Uterus (tissue), 4 donors: ENCODE data around the gene JADE3. TPM values are rescaled to one million over a fixed set of nuclear protein-coding genes. Genes with fewer than 3 reads are reported as not detected.

Source experiments
- DNase-seq, 2 donors: peaks; one replicate each; pipeline ENCODE4 v3.0.0-alpha.2; 2019 to 2020
- H3K27ac ChIP-seq, 2 donors: fragments of 200-600 bp; sonication (generic); 1 replicate in 1 of 2; 2 replicates in 1 of 2; pipeline ENCODE4 v1.5.1; 2016 to 2018
- H3K27me3 ChIP-seq, 2 donors: fragments of 200-600 bp; sonication (generic); one replicate each; pipeline ENCODE4 v1.5.1; 2018 to 2019; ENCODE audit warnings: control low read depth in 1 of 2
- H3K36me3 ChIP-seq, 2 donors: fragments of 200-600 bp; sonication (generic); one replicate each; pipeline ENCODE4 v1.5.1; 2019; ENCODE audit warnings: control low read depth in 1 of 2
- H3K4me1 ChIP-seq, 2 donors: fragments of 200-600 bp; sonication (generic); one replicate each; pipeline ENCODE4 v1.5.1; 2018 to 2019; ENCODE audit warnings: control low read depth in 1 of 2
- H3K4me3 ChIP-seq, 2 donors: fragments of 200-600 bp; sonication (generic); 1 replicate in 1 of 2; 2 replicates in 1 of 2; pipeline ENCODE4 v1.5.1; 2018 to 2019; ENCODE audit warnings: mild to moderate bottlenecking in 1 of 2
- H3K9me3 ChIP-seq, 2 donors: fragments of 200-600 bp; sonication (generic); one replicate each; pipeline ENCODE4 v1.5.1; 2019; ENCODE audit warnings: control low read depth in 1 of 2
- POLR2A ChIP-seq, 2 donors: fragments of 450-650 bp; IDR thresholded peaks; one replicate each; pipeline ENCODE4 v1.6.1; 2016; ENCODE audit warnings: antibody characterized with exemption in 2 of 2, mild to moderate bottlenecking in 1 of 2, moderate library complexity in 1 of 2
- intact Hi-C: fragments of 100-400 bp; cut with DNase I; formaldehyde crosslinking; loops from one replicate; pipeline ENCODE4 v1.15.1; 2023; ENCODE audit warnings: low total_unique reads
- total RNA-seq, 4 donors: library from RNA; depleted of rRNA in 3 of 4; stranded (reverse); fragments of >200 nt in 3 of 4; gene quantifications; one replicate each; pipeline versions ENCODE4 v1.1.0 to v1.2.4, GENCODE V29; 2014 to 2023
- TF ChIP-seq, protein P1 (sequence below), 4 experiments: fragments of 200-600 bp in 2 of 4; fragments of 450-650 bp in 2 of 4; sonication (generic) in 2 of 4; IDR thresholded peaks; one replicate each; pipeline ENCODE4 v1.5.1; 2016 to 2019; ENCODE audit warnings: antibody characterized with exemption in 4 of 4, mild to moderate bottlenecking in 2 of 4, moderate library complexity in 1 of 4
- donor health status: DM: yes; HTN: yes; CAD: no.

JADE3 gene
- total RNA-seq, 4 donors from 2014 or later = 6.9 to 15.5 (median 10.2) TPM

DNA sequence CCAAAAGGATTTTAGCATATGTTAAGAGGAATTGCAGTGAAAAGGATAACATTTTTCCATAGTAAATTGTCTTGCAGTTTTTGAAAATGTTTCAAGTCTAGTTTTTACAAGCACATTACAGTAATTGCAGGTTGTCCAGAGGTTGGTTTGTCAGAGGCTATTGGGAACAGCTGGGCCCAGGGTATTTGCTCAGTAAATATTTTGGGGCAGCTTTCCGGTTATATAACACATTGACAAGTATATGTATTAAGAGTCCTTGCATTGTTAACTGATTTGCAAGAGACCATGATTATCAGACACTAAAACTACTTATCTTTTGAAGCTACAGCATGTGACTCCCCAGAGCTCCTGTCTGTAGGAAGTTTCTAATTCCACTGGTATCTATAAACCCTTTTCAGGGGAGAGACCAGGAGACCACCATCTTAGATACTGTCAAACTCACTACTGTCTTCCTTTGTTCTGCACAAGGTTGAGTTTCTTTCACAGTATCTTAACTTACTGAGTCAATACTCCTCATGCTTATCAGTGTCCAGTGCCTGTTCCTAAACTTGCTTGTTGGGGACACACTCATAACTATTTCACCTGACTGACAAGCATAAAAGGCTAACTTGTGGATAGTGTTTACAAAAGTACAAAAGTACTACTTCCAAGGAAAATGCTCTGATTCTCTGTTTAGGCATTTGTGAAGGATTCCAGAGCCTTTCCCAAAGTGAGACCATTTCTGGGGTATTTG, 147.1 kb downstream of the JADE3 start:
- intact Hi-C loops = no loop called here
- TF ChIP-seq, protein P1, sequence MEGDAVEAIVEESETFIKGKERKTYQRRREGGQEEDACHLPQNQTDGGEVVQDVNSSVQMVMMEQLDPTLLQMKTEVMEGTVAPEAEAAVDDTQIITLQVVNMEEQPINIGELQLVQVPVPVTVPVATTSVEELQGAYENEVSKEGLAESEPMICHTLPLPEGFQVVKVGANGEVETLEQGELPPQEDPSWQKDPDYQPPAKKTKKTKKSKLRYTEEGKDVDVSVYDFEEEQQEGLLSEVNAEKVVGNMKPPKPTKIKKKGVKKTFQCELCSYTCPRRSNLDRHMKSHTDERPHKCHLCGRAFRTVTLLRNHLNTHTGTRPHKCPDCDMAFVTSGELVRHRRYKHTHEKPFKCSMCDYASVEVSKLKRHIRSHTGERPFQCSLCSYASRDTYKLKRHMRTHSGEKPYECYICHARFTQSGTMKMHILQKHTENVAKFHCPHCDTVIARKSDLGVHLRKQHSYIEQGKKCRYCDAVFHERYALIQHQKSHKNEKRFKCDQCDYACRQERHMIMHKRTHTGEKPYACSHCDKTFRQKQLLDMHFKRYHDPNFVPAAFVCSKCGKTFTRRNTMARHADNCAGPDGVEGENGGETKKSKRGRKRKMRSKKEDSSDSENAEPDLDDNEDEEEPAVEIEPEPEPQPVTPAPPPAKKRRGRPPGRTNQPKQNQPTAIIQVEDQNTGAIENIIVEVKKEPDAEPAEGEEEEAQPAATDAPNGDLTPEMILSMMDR (IDR thresholded peaks at IDR 0.05) = no peak
- no peak overlapping the region for H3K27ac ChIP-seq

GRCh38 chrX:47060708-47061107, 148.5 kb downstream of the JADE3 start:
- Histone ChIP-seq H3K36me3 (no peaks in the 10 kb centered on the region), H3K9me3 (no peaks in the 10 kb centered on the region), H3K27me3 (no peaks in the 10 kb centered on the region), H3K27ac (no peak overlapping the region), H3K4me3 (no peak overlapping the region), H3K4me1 (no peaks in the 10 kb centered on the region)
- DNase-seq = no peak
- TF ChIP-seq POLR2A (IDR thresholded peaks at IDR 0.05) = no peak
- TF ChIP-seq, protein P1 (IDR thresholded peaks at IDR 0.05) = no peak
- intact Hi-C loops = no loop called here

More for the DNA sequence above, 147.1 kb downstream of the JADE3 start:
- no peak for DNase-seq
- Histone ChIP-seq H3K4me3 (no peak overlapping the region), H3K36me3 (no peaks in the 10 kb centered on the region), H3K27me3 (no peaks in the 10 kb centered on the region), H3K4me1 (no peaks in the 10 kb centered on the region), H3K9me3 (no peaks in the 10 kb centered on the region)

GRCh38 chrX:47061238-47061919, 149.2 kb downstream of the JADE3 start:
- no peak for TF ChIP-seq POLR2A (IDR thresholded peaks at IDR 0.05)
- TF ChIP-seq, protein P1 (IDR thresholded peaks at IDR 0.05) = no peak
- H3K4me3 ChIP-seq = no peak overlapping the region
- no peaks in the 10 kb centered on the region for H3K4me1 ChIP-seq
- H3K36me3 ChIP-seq = no peaks in the 10 kb centered on the region
- intact Hi-C loops = no loop called here
- no peaks in the 10 kb centered on the region for H3K27me3 ChIP-seq
- no peak for DNase-seq
- H3K27ac ChIP-seq = no peak overlapping the region
- no peaks in the 10 kb centered on the region for H3K9me3 ChIP-seq

DNA sequence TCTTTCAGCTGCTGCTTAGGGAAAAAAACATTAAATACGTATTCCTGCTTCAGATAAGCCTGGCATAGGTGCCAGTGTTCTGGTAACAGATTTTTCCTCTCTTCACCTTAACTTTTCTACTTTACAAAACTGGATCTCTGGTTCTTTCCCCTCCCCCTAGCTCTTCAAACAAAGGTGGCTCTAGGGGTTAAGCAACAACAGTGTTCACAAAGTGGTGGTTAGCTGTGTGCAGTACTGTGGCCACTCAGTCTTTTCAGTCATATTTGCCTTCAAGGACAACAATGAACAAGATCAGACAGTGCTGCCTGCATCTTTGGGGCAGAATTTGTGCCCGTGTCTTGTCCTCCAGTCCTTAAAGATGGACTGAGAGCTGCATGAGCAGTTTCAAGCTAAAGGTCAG, 151.0 kb downstream of the JADE3 start:
- Histone ChIP-seq H3K4me1 (no peaks in the 10 kb centered on the region), H3K4me3 (no peak overlapping the region), H3K9me3 (no peaks in the 10 kb centered on the region), H3K36me3 (no peaks in the 10 kb centered on the region), H3K27me3 (no peaks in the 10 kb centered on the region), H3K27ac (no peak overlapping the region)
- TF ChIP-seq POLR2A (IDR thresholded peaks at IDR 0.05) = no peak
- TF ChIP-seq, protein P1 (IDR thresholded peaks at IDR 0.05) = no peak
- intact Hi-C loops = no loop called here
- DNase-seq = no peak

DNA sequence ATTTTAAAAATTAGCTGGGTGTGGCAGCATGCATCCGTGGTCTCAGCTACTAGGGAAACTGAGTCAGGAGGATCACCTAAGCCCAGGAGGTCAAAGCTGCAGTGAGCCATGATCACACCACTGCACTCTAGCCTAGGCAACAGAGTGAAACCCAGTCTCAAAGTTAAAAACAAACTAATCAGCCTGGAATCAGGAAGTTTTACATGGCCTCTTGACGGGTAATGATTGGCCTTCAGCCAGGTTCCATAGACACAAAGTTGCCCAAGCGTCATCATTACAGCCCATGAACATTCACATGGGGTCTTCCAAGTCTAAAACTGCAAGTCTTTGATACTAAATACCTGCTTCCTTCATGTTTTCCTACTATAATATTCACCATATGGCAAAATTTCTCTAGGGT, 156.0 kb downstream of the JADE3 start:
- no peak overlapping the region for H3K4me3 ChIP-seq
- intact Hi-C loops = no loop called here
- H3K36me3 ChIP-seq = no peaks in the 10 kb centered on the region
- no peaks in the 10 kb centered on the region for H3K4me1 ChIP-seq
- TF ChIP-seq, protein P1 (IDR thresholded peaks at IDR 0.05) = no peak
- TF ChIP-seq POLR2A (IDR thresholded peaks at IDR 0.05) = no peak
- H3K27ac ChIP-seq = no peak overlapping the region
- H3K27me3 ChIP-seq = no peaks in the 10 kb centered on the region
- H3K9me3 ChIP-seq = no peaks in the 10 kb centered on the region
- DNase-seq = no peak
